GM12801 (cell line): ENCODE data around the gene FNDC3B.

Source experiments
- CTCF ChIP-seq: IDR thresholded peaks from one replicate; pipeline ENCODE4 v1.5.1; 2011; ENCODE audit warnings: control low read depth; ENCODE audit not compliant: insufficient read length; ENCODE audit errors: extremely low read depth

The FNDC3B gene

GRCh38 chr3:172170073-172170709 is 130.8 kb downstream of the FNDC3B start:
- TF ChIP-seq CTCF = no peak

GRCh38 chr3:172170841-172171240 is 131.5 kb downstream of the FNDC3B start:
- TF ChIP-seq CTCF = no peak

- TF ChIP-seq CTCF = no peak
These were observed 132.2 kb downstream of the FNDC3B start for GRCh38 chr3:172171396-172172075.

GRCh38 chr3:172173316-172174254 is 134.2 kb downstream of the FNDC3B start:
- no peak for TF ChIP-seq CTCF

GRCh38 chr3:172174513-172175253 is 135.3 kb downstream of the FNDC3B start:
- TF ChIP-seq CTCF = no peak

GRCh38 chr3:172175254-172175599 is 135.8 kb downstream of the FNDC3B start:
- no peak for TF ChIP-seq CTCF
